Fibroblast of upper back skin (primary cell): ENCODE results near the gene GRAMD1B.
A peak's percentile ranks its signal among the peaks of the same experiment; 100 is the strongest.

ENCODE experiments used
- DNase-seq: peaks from one replicate; pipeline ENCODE4 v3.0.0-alpha.2; 2013

The GRAMD1B gene

GRCh38 chr11:123575441-123575840, 145.4 kb downstream of the GRAMD1B start:
- DNase-seq: no peak

GRCh38 chr11:123576082-123576481, 146.0 kb downstream of the GRAMD1B start:
- DNase-seq: no peak

- no peak for DNase-seq
These were observed 146.4 kb downstream of the GRAMD1B start for GRCh38 chr11:123576501-123576900.

- peak; percentile 36 for DNase-seq
These were observed 147.1 kb downstream of the GRAMD1B start for GRCh38 chr11:123577081-123577598.

GRCh38 chr11:123578778-123579481, 148.9 kb downstream of the GRAMD1B start:
- DNase-seq: no peak

GRCh38 chr11:123579482-123579812, 149.4 kb downstream of the GRAMD1B start:
- no peak for DNase-seq

- DNase-seq: no peak
These were observed 150.1 kb downstream of the GRAMD1B start for GRCh38 chr11:123580137-123580536.

GRCh38 chr11:123580557-123581275, 150.6 kb downstream of the GRAMD1B start:
- DNase-seq: peak; percentile 21

GRCh38 chr11:123581651-123582399, 151.8 kb downstream of the GRAMD1B start:
- DNase-seq: no peak

- DNase-seq: no peak
These were observed 153.0 kb downstream of the GRAMD1B start for GRCh38 chr11:123582992-123583504.

DNA sequence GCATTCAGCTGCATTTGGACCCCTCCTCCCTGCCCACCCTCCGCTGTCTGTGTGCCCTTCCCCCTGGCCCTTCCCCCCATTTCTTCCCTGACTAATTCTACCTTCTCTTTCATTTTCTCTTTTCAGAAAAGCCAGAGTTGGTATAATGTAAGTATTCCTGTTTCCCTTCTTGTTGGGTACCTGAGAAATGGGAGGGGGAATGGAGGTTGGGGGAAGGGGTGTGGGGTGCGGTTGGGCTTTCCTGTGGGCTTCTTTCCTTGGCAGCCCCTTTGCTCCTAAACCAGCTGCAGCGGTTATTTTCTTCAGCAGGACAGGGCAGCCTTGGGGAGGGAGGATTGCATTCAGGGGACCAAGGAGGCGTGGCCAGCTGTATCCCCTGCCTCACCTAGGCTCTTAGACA, 154.1 kb downstream of the GRAMD1B start:
- no peak for DNase-seq

- no peak for DNase-seq
These were observed 154.7 kb downstream of the GRAMD1B start for GRCh38 chr11:123584737-123585136.

- DNase-seq: no peak
These were observed 155.1 kb downstream of the GRAMD1B start for GRCh38 chr11:123585206-123585605.

DNA sequence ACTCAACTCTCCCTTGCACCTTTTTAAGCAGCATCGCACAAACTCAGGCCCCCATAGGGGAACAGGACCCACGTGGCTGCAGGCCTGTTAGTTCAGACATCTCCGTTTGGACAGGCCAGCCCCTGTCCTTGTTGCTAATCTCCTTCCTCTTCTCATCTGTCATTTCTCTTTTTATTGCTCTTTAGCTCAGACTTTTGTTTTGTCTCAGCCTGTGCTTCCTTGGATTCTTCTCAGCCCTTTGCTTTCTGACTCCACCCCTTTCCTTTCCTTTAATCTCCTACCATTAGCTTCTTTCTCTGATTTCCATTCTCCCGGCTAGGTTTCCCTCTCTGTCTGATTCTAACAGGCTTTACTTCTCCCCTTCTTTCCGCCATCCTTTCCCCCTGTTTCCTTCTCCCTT, 155.6 kb downstream of the GRAMD1B start:
- DNase-seq: no peak

- DNase-seq: no peak
These were observed 156.5 kb downstream of the GRAMD1B start for GRCh38 chr11:123586568-123586967.

DNA sequence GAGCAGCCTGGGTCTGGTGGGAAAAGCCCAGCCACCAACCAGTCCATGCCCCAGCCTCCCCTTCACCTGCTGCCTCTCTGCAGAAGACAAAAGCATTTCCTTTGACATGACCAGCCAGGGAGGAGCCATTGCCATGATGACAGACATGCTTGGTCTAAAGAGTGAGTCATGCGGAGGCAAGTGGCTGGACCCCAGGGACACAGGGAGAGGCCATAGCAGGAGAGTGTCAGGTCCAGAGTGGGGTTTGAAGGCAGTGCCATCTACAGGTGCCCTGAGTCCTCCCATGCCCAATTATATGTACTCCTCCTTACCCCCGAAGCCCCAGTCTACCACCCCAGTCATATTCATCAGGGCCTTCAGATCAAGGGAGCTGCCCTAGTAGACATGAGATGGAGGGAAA, 157.0 kb downstream of the GRAMD1B start:
- no peak for DNase-seq

- DNase-seq: no peak
These were observed 157.5 kb downstream of the GRAMD1B start for GRCh38 chr11:123587559-123587958.

GRCh38 chr11:123588117-123588863, 158.2 kb downstream of the GRAMD1B start:
- DNase-seq: no peak

GRCh38 chr11:123588864-123589262, 158.8 kb downstream of the GRAMD1B start:
- DNase-seq: no peak

GRCh38 chr11:123590296-123590912, 160.3 kb downstream of the GRAMD1B start:
- peak; percentile 21 for DNase-seq

- no peak for DNase-seq
These were observed 163.5 kb downstream of the GRAMD1B start for GRCh38 chr11:123593570-123593969.
